Stimulated activated memory B cell treated with anti-CD40 and anti-IgM and Interleukin-4, amounts not matched to agents 10 μg/mL and 1 μg/mL and 100 μg/mL, for 72 hours (primary cell): ENCODE results near the gene HAUS3.
A peak's percentile ranks its signal among the peaks of the same experiment; 100 is the strongest.

Experiments
- ATAC-seq: fragments of 150-1000 bp; cut with Tn5 transposase; 2 replicates; pipeline ENCODE4 v1.10.0; 2021
- H3K27ac Mint-ChIP-seq: one replicate; pipeline ENCODE4 v1.8.0; 2022; ENCODE audit warnings: mild to moderate bottlenecking, mixed read lengths
- H3K27me3 Mint-ChIP-seq: one replicate; pipeline ENCODE4 v1.8.0; 2022; ENCODE audit warnings: mixed read lengths
- H3K36me3 Mint-ChIP-seq: one replicate; pipeline ENCODE4 v1.8.0; 2022; ENCODE audit warnings: mixed read lengths
- H3K4me1 Mint-ChIP-seq: one replicate; pipeline ENCODE4 v1.8.0; 2022; ENCODE audit warnings: mixed read lengths
- H3K4me3 Mint-ChIP-seq: one replicate; pipeline ENCODE4 v1.8.0; 2022; ENCODE audit warnings: mild to moderate bottlenecking, moderate library complexity, mixed read lengths
- H3K9me3 Mint-ChIP-seq: one replicate; pipeline ENCODE4 v1.8.0; 2022; ENCODE audit warnings: mixed read lengths

Gene HAUS3

GRCh38 chr4:2241410-2242353 lies at the start of gene HAUS3, which contains the start of gene POLN:
HAUS3 (minus strand) TSS chr4:2242121; CDS start chr4:2240946, 1,175 bp downstream.
POLN (minus strand) TSS chr4:2242121; CDS start chr4:2229231, 12,890 bp downstream.
- H3K4me3 Mint-ChIP-seq, result peak within 1 kb of the TSS; percentile 91
- peaks cover 59% of the 10 kb centered on the region for H3K4me1 Mint-ChIP-seq
- H3K9me3 Mint-ChIP-seq, result no peaks in the 10 kb centered on the region
- H3K27ac Mint-ChIP-seq, result peak within 1 kb of the TSS; percentile 84
- peaks cover 16% of the 10 kb centered on the region for H3K36me3 Mint-ChIP-seq
- H3K27me3 Mint-ChIP-seq, result no peaks in the 10 kb centered on the region
- peak; percentile 99 for ATAC-seq

GRCh38 chr4:2290974-2291704 lies 49.2 kb upstream of the HAUS3 start:
- Mint-ChIP-seq H3K27me3 (no peaks in the 10 kb centered on the region), H3K4me1 (peaks cover 20% of the 10 kb centered on the region)
- peak; percentile 82 for ATAC-seq

GRCh38 chr4:2290488-2290887 lies 48.6 kb upstream of the HAUS3 start:
- peak overlapping the region; percentile 70 for H3K27ac Mint-ChIP-seq
- no peak for ATAC-seq
- H3K27me3 Mint-ChIP-seq, result no peaks in the 10 kb centered on the region
- no peak overlapping the region for H3K4me3 Mint-ChIP-seq
- peaks cover 3% of the 10 kb centered on the region for H3K9me3 Mint-ChIP-seq
- peaks cover 20% of the 10 kb centered on the region for H3K4me1 Mint-ChIP-seq
- no peaks in the 10 kb centered on the region for H3K36me3 Mint-ChIP-seq

More at GRCh38 chr4:2290974-2291704, 49.2 kb upstream of the HAUS3 start:
- peak overlapping the region; percentile 66 for H3K4me3 Mint-ChIP-seq
- peaks cover 3% of the 10 kb centered on the region for H3K9me3 Mint-ChIP-seq
- H3K27ac Mint-ChIP-seq, result peak overlapping the region; percentile 70
- H3K36me3 Mint-ChIP-seq, result no peaks in the 10 kb centered on the region

- Mint-ChIP-seq H3K36me3 (no peaks in the 10 kb centered on the region), H3K27ac (no peak overlapping the region), H3K4me3 (no peak overlapping the region), H3K9me3 (peaks cover 3% of the 10 kb centered on the region), H3K4me1 (peaks cover 20% of the 10 kb centered on the region), H3K27me3 (no peaks in the 10 kb centered on the region)
- no peak for ATAC-seq
These were observed 48.0 kb upstream of the HAUS3 start for GRCh38 chr4:2289955-2290333.

GRCh38 chr4:2289311-2289954 lies 47.5 kb upstream of the HAUS3 start:
- Mint-ChIP-seq H3K27ac (no peak overlapping the region), H3K27me3 (no peaks in the 10 kb centered on the region), H3K4me1 (peaks cover 20% of the 10 kb centered on the region), H3K9me3 (peaks cover 3% of the 10 kb centered on the region), H3K36me3 (no peaks in the 10 kb centered on the region), H3K4me3 (no peak overlapping the region)
- no peak for ATAC-seq

GRCh38 chr4:2288051-2288541 lies 46.2 kb upstream of the HAUS3 start:
- no peak for ATAC-seq
- Mint-ChIP-seq H3K9me3 (peaks cover 2% of the 10 kb centered on the region), H3K4me1 (peaks cover 20% of the 10 kb centered on the region), H3K27me3 (no peaks in the 10 kb centered on the region), H3K27ac (no peak overlapping the region), H3K36me3 (no peaks in the 10 kb centered on the region), H3K4me3 (no peak overlapping the region)

GRCh38 chr4:2287594-2287915 lies 45.6 kb upstream of the HAUS3 start:
- Mint-ChIP-seq H3K27me3 (no peaks in the 10 kb centered on the region), H3K4me3 (no peak overlapping the region), H3K27ac (no peak overlapping the region), H3K36me3 (no peaks in the 10 kb centered on the region), H3K4me1 (peaks cover 20% of the 10 kb centered on the region), H3K9me3 (peaks cover 2% of the 10 kb centered on the region)
- ATAC-seq, result no peak

GRCh38 chr4:2286904-2287593 lies 45.1 kb upstream of the HAUS3 start:
- no peak for ATAC-seq
- H3K4me1 Mint-ChIP-seq, result peaks cover 25% of the 10 kb centered on the region
- H3K27me3 Mint-ChIP-seq, result no peaks in the 10 kb centered on the region
- H3K36me3 Mint-ChIP-seq, result no peaks in the 10 kb centered on the region
- H3K9me3 Mint-ChIP-seq, result peaks cover 2% of the 10 kb centered on the region
- H3K4me3 Mint-ChIP-seq, result no peak overlapping the region
- H3K27ac Mint-ChIP-seq, result no peak overlapping the region

GRCh38 chr4:2285613-2286381 lies 43.9 kb upstream of the HAUS3 start:
- Mint-ChIP-seq H3K4me1 (peaks cover 29% of the 10 kb centered on the region), H3K36me3 (no peaks in the 10 kb centered on the region), H3K27me3 (no peaks in the 10 kb centered on the region), H3K9me3 (peaks cover 2% of the 10 kb centered on the region), H3K4me3 (no peak overlapping the region), H3K27ac (no peak overlapping the region)
- ATAC-seq, result no peak

- Mint-ChIP-seq H3K27ac (no peak overlapping the region), H3K36me3 (no peaks in the 10 kb centered on the region), H3K4me3 (no peak overlapping the region), H3K4me1 (peaks cover 24% of the 10 kb centered on the region), H3K27me3 (no peaks in the 10 kb centered on the region), H3K9me3 (peaks cover 2% of the 10 kb centered on the region)
- no peak for ATAC-seq
These were observed 43.2 kb upstream of the HAUS3 start for GRCh38 chr4:2284934-2285612.

- no peaks in the 10 kb centered on the region for H3K27me3 Mint-ChIP-seq
- peaks cover 2% of the 10 kb centered on the region for H3K9me3 Mint-ChIP-seq
- H3K27ac Mint-ChIP-seq, result no peak overlapping the region
- no peak overlapping the region for H3K4me3 Mint-ChIP-seq
- H3K4me1 Mint-ChIP-seq, result peaks cover 19% of the 10 kb centered on the region
- no peak for ATAC-seq
- no peaks in the 10 kb centered on the region for H3K36me3 Mint-ChIP-seq
These were observed 42.4 kb upstream of the HAUS3 start for GRCh38 chr4:2284161-2284933.

GRCh38 chr4:2283199-2283711 lies 41.3 kb upstream of the HAUS3 start:
- Mint-ChIP-seq H3K27ac (peak overlapping the region; percentile 87), H3K27me3 (no peaks in the 10 kb centered on the region), H3K4me3 (no peak overlapping the region), H3K36me3 (no peaks in the 10 kb centered on the region), H3K4me1 (peaks cover 19% of the 10 kb centered on the region), H3K9me3 (peaks cover 2% of the 10 kb centered on the region)
- no peak for ATAC-seq
